NB4 (cell line): Measurements from ENCODE around the gene VPS37D.

ENCODE experiments used
- DNase-seq: peaks from one replicate; pipeline ENCODE4 v3.0.0; 2010; ENCODE audit warnings: low read depth
- H3K4me3 ChIP-seq: one replicate; pipeline ENCODE4 v1.5.1; 2011; ENCODE audit warnings: mild to moderate bottlenecking, low read depth, low read length, moderate library complexity
- MYC ChIP-seq: IDR thresholded peaks from 2 replicates; pipeline ENCODE4 v1.6.1; 2011; ENCODE audit warnings: low read depth, low read length
- POLR2A ChIP-seq: IDR thresholded peaks from 2 replicates; pipeline ENCODE4 v1.6.1; 2011; ENCODE audit warnings: mild to moderate bottlenecking; ENCODE audit not compliant: insufficient read length; ENCODE audit errors: extremely low read depth
- TF ChIP-seq, protein P1 (sequence below): IDR thresholded peaks from one replicate; pipeline ENCODE4 v1.5.1; 2012; ENCODE audit warnings: low read depth, low read length
- TF ChIP-seq, protein P2 (sequence below): IDR thresholded peaks from 2 replicates; pipeline ENCODE4 v1.6.1; 2011; ENCODE audit warnings: low read depth, low read length

Gene VPS37D

DNA sequence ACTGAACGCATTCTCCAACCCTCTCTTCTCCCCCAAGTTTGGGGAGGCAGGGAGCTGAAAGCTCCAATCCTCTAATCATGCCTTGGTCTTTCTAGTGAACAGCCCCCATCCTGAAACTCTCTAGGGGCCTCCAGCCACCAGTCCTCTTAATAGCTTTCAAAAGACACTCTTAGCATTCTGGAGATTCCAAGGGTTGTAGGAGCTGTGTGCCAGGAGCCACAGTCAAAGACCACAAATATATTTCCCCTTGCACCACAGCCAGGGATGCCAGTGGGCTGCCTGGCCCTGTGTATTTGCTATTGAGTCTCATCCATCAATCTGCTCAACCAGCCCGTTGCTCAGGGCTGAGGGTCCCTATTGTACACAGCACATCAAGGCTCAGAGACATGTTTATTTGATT lies 24.8 kb upstream of the VPS37D start:
- H3K4me3 ChIP-seq: no peak overlapping the region
- TF ChIP-seq MYC: no peak
- TF ChIP-seq, protein P1, sequence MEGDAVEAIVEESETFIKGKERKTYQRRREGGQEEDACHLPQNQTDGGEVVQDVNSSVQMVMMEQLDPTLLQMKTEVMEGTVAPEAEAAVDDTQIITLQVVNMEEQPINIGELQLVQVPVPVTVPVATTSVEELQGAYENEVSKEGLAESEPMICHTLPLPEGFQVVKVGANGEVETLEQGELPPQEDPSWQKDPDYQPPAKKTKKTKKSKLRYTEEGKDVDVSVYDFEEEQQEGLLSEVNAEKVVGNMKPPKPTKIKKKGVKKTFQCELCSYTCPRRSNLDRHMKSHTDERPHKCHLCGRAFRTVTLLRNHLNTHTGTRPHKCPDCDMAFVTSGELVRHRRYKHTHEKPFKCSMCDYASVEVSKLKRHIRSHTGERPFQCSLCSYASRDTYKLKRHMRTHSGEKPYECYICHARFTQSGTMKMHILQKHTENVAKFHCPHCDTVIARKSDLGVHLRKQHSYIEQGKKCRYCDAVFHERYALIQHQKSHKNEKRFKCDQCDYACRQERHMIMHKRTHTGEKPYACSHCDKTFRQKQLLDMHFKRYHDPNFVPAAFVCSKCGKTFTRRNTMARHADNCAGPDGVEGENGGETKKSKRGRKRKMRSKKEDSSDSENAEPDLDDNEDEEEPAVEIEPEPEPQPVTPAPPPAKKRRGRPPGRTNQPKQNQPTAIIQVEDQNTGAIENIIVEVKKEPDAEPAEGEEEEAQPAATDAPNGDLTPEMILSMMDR: no peak
- TF ChIP-seq, protein P2, sequence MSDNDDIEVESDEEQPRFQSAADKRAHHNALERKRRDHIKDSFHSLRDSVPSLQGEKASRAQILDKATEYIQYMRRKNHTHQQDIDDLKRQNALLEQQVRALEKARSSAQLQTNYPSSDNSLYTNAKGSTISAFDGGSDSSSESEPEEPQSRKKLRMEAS: no peak
- TF ChIP-seq POLR2A: no peak
- no peak for DNase-seq

DNA sequence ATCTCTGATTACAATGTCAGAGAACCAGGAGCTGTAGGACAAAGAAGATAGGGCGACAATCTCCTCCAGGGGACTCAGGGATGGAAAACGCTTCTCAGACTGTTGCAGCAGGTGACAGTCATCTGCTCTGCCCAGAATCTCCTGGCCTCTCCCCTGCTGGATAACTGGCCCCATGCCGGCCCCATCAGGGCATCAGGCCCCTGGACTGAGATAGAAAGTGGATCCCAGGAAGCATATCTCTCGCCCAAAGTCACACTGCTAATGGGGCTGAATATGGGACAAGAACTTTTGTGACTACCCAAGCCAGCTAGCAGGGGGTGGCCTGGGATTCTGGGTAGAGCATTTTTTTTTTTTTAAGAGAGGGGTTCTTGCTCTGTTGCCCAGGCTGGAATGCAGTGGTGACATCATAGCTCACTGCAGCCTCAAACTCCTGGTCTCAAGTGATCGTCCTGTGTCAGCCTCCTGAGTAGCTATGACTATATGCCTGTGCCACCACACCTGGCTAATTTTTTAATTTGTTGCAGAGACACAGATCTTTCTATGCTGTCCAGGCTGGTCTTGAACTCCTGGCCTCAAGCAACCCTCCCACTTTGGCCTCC lies 22.8 kb upstream of the VPS37D start:
- no peak overlapping the region for H3K4me3 ChIP-seq
- TF ChIP-seq, protein P1: no peak
- no peak for TF ChIP-seq MYC
- no peak for TF ChIP-seq POLR2A
- TF ChIP-seq, protein P2: no peak
- no peak for DNase-seq

DNA sequence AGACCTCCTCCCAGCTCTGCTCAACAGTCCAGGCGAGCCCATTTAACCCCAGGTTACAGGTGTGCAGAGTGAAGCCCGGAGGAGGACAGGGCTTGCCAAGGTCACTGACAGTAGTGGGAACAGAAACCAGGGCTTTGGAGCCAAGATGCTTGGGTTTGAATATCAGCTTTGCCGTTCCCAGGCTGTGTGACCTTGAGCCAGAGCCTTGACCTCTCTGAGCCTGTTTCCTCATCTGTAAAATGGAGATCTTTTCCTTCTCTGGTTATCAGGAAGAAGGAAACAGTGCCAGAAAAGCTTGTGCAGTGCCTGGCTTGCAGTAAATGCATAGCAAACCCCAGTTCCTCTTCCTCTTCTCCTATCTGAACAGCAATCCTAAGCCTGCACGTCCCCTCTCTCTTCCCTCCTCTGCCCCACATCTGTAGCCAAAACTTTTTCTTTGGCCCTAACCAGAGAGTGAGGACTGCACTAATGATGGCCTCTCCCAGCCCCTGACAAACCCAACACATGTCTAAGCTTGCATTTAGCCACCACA lies 21.9 kb upstream of the VPS37D start:
- DNase-seq: peak; percentile 54
- TF ChIP-seq, protein P2: no peak
- TF ChIP-seq, protein P1: no peak
- TF ChIP-seq POLR2A: no peak
- TF ChIP-seq MYC: no peak
- no peak overlapping the region for H3K4me3 ChIP-seq

DNA sequence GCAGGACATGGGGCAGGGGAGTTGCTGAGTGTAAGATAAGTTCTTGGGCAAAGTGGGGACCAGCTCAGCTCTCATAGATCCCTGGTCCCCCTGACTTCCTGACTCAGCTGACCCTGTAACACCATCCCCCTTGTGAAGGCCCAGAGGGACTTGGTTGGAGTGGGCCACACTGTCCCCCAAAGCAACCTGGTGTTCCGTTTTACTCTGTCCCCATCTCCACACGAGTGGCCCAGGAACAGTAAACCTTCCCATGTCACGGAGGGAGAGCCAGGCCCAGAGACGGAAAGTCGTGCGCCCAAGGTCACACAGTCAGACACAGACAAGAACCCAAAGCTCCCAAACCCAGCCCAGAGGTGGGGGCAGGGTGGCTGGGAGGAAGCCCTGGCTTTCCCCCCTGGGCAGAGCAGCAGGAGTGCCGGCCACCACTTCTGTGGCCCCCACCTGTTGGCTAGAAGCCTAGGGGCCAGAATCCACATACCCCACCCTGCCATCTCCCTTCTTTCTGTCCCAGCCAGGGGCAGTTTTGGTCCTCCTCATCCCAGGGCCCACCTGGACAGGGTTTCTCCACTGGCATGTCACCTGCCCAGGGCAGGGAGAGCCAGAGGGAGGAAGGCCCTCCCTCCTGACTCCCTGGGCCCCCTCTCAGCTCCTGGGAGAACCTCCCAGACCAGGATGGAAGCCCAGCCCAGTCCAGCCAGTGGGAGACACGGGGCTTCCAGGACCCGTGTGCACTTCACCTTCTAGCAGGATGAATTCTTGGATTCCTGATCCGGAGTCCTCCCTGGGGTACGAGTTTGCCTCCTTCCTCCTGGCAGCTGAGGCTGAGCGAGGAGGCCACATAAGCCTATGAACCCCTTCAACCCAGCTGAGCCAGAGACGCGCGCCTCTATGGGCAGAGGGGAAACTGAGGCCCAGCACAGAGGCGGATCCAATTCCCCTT lies 20.6 kb upstream of the VPS37D start:
- TF ChIP-seq, protein P2: no peak
- TF ChIP-seq MYC (no peak), POLR2A (no peak)
- TF ChIP-seq, protein P1: no peak
- no peak overlapping the region for H3K4me3 ChIP-seq
- DNase-seq: no peak

DNA sequence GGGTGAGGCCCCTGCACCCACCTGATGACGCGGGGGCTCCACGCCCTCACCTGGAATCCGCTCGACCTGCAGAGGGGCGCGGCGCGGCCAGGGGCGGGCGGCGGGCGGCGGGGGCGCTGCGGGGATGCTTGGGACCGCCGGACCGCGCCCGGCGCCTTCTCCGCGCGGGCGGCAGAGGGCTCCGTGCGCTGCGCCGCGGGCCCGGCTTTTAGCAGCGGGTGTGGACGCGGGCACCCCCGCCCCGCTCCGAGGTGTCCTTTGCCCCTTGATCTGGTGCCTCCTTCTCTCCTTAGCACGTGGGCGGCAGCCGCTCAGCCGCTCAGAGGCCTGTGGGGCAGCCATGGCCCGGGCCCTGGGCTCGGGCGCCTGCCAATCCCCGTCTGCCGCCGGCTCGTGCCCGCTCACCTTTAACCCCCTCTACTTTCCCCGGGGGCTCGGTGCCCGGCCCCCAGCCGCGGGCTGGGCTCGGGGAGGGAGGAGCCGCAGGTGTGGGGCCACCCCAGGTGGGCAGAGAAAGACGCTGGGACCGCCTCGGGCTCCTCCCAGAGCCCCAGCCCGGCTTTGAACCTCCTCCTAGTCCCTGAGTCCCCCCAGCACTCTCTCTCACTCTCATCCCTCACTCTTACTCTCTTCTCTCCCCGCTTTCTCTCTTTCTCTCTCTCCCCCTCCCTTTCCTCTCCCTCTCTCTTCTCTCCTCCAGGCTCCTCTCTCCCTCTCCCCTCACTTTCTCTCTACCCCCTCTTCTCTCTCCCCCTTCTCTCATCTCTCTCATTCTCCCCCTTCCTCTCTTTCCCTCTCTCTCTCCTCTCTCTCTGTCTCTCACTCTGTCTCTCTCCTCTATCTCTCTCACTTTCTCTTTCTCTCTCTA lies 19.7 kb upstream of the VPS37D start:
- no peak overlapping the region for H3K4me3 ChIP-seq
- TF ChIP-seq POLR2A (no peak), MYC (no peak)
- TF ChIP-seq, protein P2: no peak
- TF ChIP-seq, protein P1: no peak
- DNase-seq: peak; percentile 41
